Liver (tissue), 9 donors: ENCODE results near the gene FAIM2. TPM values are rescaled to one million over a fixed set of nuclear protein-coding genes. Genes with fewer than 3 reads are reported as not detected.

ENCODE experiments used
- DNase-seq: peaks from one replicate; pipeline ENCODE4 v3.0.0-alpha.2; 2017; ENCODE audit warnings: low spot score
- H3K27ac ChIP-seq, 2 donors: one replicate each; pipeline ENCODE4 v1.7.0; 2013; ENCODE audit warnings: inconsistent platforms in 2 of 2, low read length in 2 of 2, control low read depth in 1 of 2, low read depth in 1 of 2, mild to moderate bottlenecking in 1 of 2
- H3K27me3 ChIP-seq, 4 donors: one replicate each; pipeline versions ENCODE4 v1.6.1 to v1.7.0; 2013; ENCODE audit warnings: low read length in 3 of 4, inconsistent platforms in 1 of 4, mild to moderate bottlenecking in 1 of 4, moderate library complexity in 1 of 4; ENCODE audit not compliant: control insufficient read depth in 4 of 4, insufficient read depth in 4 of 4
- H3K36me3 ChIP-seq, 4 donors: one replicate each; pipeline versions ENCODE4 v1.6.1 to v1.7.0; 2013; ENCODE audit warnings: low read length in 3 of 4, mild to moderate bottlenecking in 3 of 4, low read depth in 1 of 4, moderate library complexity in 1 of 4; ENCODE audit not compliant: control insufficient read depth in 4 of 4, insufficient read depth in 3 of 4
- H3K4me1 ChIP-seq, 4 donors: one replicate each; pipeline versions ENCODE4 v1.6.1 to v1.7.0; 2013; ENCODE audit warnings: low read length in 3 of 4, mild to moderate bottlenecking in 3 of 4, moderate library complexity in 1 of 4; ENCODE audit not compliant: control insufficient read depth in 4 of 4, insufficient read depth in 4 of 4
- H3K4me3 ChIP-seq, 3 donors: one replicate each; pipeline versions ENCODE4 v1.6.1 to v1.7.0; 2013; ENCODE audit warnings: low read length in 3 of 3, control low read depth in 1 of 3, low read depth in 1 of 3, mild to moderate bottlenecking in 1 of 3
- H3K9ac ChIP-seq, 2 donors: one replicate each; pipeline ENCODE4 v1.7.0; 2013; ENCODE audit warnings: low read length in 2 of 2, mild to moderate bottlenecking in 2 of 2, moderate library complexity in 2 of 2, control low read depth in 1 of 2, low read depth in 1 of 2
- H3K9me3 ChIP-seq, 4 donors: one replicate each; pipeline versions ENCODE4 v1.6.1 to v1.7.0; 2013; ENCODE audit warnings: low read length in 3 of 4; ENCODE audit not compliant: control insufficient read depth in 4 of 4
- ATF3 ChIP-seq: IDR thresholded peaks from 2 replicates; pipeline ENCODE4 v1.6.1; 2016; ENCODE audit warnings: antibody characterized with exemption
- CTCF ChIP-seq: fragments of 150-350 bp; IDR thresholded peaks from 2 replicates; pipeline ENCODE4 v1.5.1; 2017; ENCODE audit warnings: improper control_type of control experiment, low read depth, low read length; ENCODE audit not compliant: missing input control
- EGR1 ChIP-seq, 2 donors: IDR thresholded peaks; 2 replicates each; pipeline ENCODE4 v1.6.1; 2016 to 2018; ENCODE audit warnings: antibody characterized with exemption in 2 of 2, low read depth in 2 of 2
- FOXA1 ChIP-seq: IDR thresholded peaks from 2 replicates; pipeline ENCODE4 v1.6.1; 2016; ENCODE audit warnings: antibody characterized with exemption
- FOXA2 ChIP-seq: IDR thresholded peaks from 2 replicates; pipeline ENCODE4 v1.6.1; 2016; ENCODE audit warnings: antibody characterized with exemption
- GABPA ChIP-seq, 2 donors: IDR thresholded peaks in 1 of 2; conservative IDR thresholded peaks in 1 of 2; 2 replicates each; pipeline ENCODE4 v1.6.1; 2016; ENCODE audit warnings: antibody characterized with exemption in 2 of 2, mild to moderate bottlenecking in 1 of 2, moderate library complexity in 1 of 2
- HNF4A ChIP-seq, 2 donors: conservative IDR thresholded peaks; 2 replicates each; pipeline ENCODE4 v1.6.1; 2016; ENCODE audit warnings: antibody characterized with exemption in 2 of 2, mild to moderate bottlenecking in 2 of 2
- HNF4G ChIP-seq: IDR thresholded peaks from 2 replicates; pipeline ENCODE4 v1.6.1; 2016; ENCODE audit warnings: antibody characterized with exemption
- JUND ChIP-seq, 2 donors: IDR thresholded peaks; 2 replicates each; pipeline ENCODE4 v1.6.1; 2016; ENCODE audit warnings: antibody characterized with exemption in 2 of 2
- MAX ChIP-seq: IDR thresholded peaks from 2 replicates; pipeline ENCODE4 v1.6.1; 2016; ENCODE audit warnings: antibody characterized with exemption
- NR2F2 ChIP-seq: IDR thresholded peaks from 2 replicates; pipeline ENCODE4 v1.6.1; 2016; ENCODE audit warnings: antibody characterized with exemption
- RAD21 ChIP-seq, 2 donors: IDR thresholded peaks; 2 replicates each; pipeline ENCODE4 v1.6.1; 2016; ENCODE audit warnings: antibody characterized with exemption in 2 of 2, mild to moderate bottlenecking in 2 of 2
- REST ChIP-seq: IDR thresholded peaks from 2 replicates; pipeline ENCODE4 v1.6.1; 2016; ENCODE audit warnings: antibody characterized with exemption, mild to moderate bottlenecking
- RXRA ChIP-seq, 2 donors: IDR thresholded peaks; 2 replicates each; pipeline ENCODE4 v1.6.1; 2017 to 2018; ENCODE audit warnings: antibody characterized with exemption in 2 of 2, mild to moderate bottlenecking in 1 of 2
- SP1 ChIP-seq: IDR thresholded peaks from 2 replicates; pipeline ENCODE4 v1.6.1; 2018; ENCODE audit warnings: antibody characterized with exemption, mild to moderate bottlenecking
- TAF1 ChIP-seq: conservative IDR thresholded peaks from 2 replicates; pipeline ENCODE4 v1.6.1; 2016; ENCODE audit warnings: antibody characterized with exemption, mild to moderate bottlenecking
- YY1 ChIP-seq: IDR thresholded peaks from 2 replicates; pipeline ENCODE4 v1.6.1; 2016; ENCODE audit warnings: antibody characterized with exemption, mild to moderate bottlenecking
- ZBTB33 ChIP-seq: IDR thresholded peaks from 2 replicates; pipeline ENCODE4 v1.6.1; 2016; ENCODE audit warnings: antibody characterized with exemption
- WGBS: extraction: QIAGEN DNeasy Blood & Tissue Kit; methylation state at CpG from one replicate; pipeline ENCODE4 v1.1.7; 2013; 5-methylcytosine and 5-hydroxymethylcytosine counted together
- polyA plus RNA-seq, 2 donors: library from polyadenylated mRNA; stranded (reverse) in 1 of 2; unstranded in 1 of 2; fragments of 200-250 nt in 1 of 2; fragments of >200 nt in 1 of 2; fragmentation: Nextera tagmentation in 1 of 2; extraction: Ambion mirVana in 1 of 2; gene quantifications; one replicate each; pipeline versions ENCODE4 v1.2.1 to v1.2.3, GENCODE V29; 2013 to 2015
- total RNA-seq, 2 donors: library from RNA; depleted of rRNA; stranded (reverse); fragments of >200 nt; gene quantifications; one replicate each; pipeline ENCODE4 v1.2.3, GENCODE V29; 2014
- donor health status: healthy.
- donor health status: healthy.
- donor health status: healthy.
- donor health status: healthy.
- donor health status: healthy.

FAIM2 gene
- total and polyA plus RNA-seq, 4 donors: 0.06 to 0.23 TPM; not detected in 2

GRCh38 chr12:49924628-49925246 is 21.0 kb upstream of the FAIM2 start:
- H3K27me3 ChIP-seq: no peaks in the 10 kb centered on the region
- no peaks in the 10 kb centered on the region for H3K36me3 ChIP-seq
- peaks cover 0 to 5% (median 0%) of the 10 kb centered on the region in 4 donors for H3K4me1 ChIP-seq
- WGBS: 92% methylated on average over 7 of the region's 7 CpGs
- no peak for DNase-seq
- no peak overlapping the region for H3K27ac ChIP-seq
- H3K9ac ChIP-seq: no peak overlapping the region
- no peaks in the 10 kb centered on the region for H3K9me3 ChIP-seq
- no peak overlapping the region for H3K4me3 ChIP-seq
- TF ChIP-seq MAX (no peak), HNF4A (conservative IDR thresholded peaks at IDR 0.05) (no peak), GABPA (IDR thresholded peaks at IDR 0.05 in 1 of 2, conservative IDR thresholded peaks at IDR 0.05 in 1 of 2) (no peak), RAD21 (IDR thresholded peaks at IDR 0.05) (no peak), JUND (IDR thresholded peaks at IDR 0.05) (no peak), EGR1 (IDR thresholded peaks at IDR 0.05; ENCODE audit: low read depth in 2 of 2) (no peak), ZBTB33 (no peak), FOXA2 (no peak), RXRA (IDR thresholded peaks at IDR 0.05) (no peak), HNF4G (no peak), CTCF (no peak), NR2F2 (no peak), TAF1 (no peak), YY1 (no peak), ATF3 (no peak), FOXA1 (no peak), SP1 (no peak), REST (no peak)
